Sigmoid colon (tissue), 4 donors: ENCODE results near the gene NADK.

ENCODE experiments used
- POLR2A ChIP-seq, 2 donors: fragments of 450-650 bp; IDR thresholded peaks; one replicate each; pipeline ENCODE4 v1.6.1; 2016; ENCODE audit warnings: antibody characterized with exemption in 2 of 2, mild to moderate bottlenecking in 2 of 2, moderate library complexity in 2 of 2
- POLR2AphosphoS5 ChIP-seq, 4 donors: sonication (generic); formaldehyde crosslinking; IDR thresholded peaks; one replicate each; pipeline ENCODE4 v1.6.1; 2017; ENCODE audit warnings: antibody characterized with exemption in 4 of 4
- TF ChIP-seq, protein P1 (sequence below), 4 experiments: fragments of 450-650 bp in 3 of 4; fragments of 200-600 bp in 1 of 4; IDR thresholded peaks; one replicate each; pipeline ENCODE4 v1.5.1; 2016 to 2019; ENCODE audit warnings: antibody characterized with exemption in 4 of 4, mild to moderate bottlenecking in 3 of 4, moderate library complexity in 2 of 4

DNA sequence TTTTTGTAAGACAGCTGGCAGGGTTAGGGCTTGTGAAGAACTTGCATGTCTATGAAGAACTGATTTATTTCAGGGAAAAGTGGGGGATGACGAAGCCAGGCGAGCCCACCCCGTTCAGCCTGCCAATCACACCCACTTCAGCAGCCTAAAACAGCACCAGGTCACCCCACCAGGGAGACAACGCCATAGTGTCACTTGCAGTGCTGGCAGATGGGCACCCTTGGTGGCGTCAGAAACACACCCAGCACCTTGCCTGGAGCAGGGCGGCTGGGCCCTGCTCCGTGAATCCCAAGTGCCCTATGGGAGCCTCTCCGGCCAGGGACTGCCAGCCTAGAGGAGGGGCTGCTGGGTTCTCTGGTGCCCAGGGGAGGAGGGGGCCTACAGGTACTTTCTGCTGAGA is 5.0 kb upstream of the NADK start:
- TF ChIP-seq, protein P1, sequence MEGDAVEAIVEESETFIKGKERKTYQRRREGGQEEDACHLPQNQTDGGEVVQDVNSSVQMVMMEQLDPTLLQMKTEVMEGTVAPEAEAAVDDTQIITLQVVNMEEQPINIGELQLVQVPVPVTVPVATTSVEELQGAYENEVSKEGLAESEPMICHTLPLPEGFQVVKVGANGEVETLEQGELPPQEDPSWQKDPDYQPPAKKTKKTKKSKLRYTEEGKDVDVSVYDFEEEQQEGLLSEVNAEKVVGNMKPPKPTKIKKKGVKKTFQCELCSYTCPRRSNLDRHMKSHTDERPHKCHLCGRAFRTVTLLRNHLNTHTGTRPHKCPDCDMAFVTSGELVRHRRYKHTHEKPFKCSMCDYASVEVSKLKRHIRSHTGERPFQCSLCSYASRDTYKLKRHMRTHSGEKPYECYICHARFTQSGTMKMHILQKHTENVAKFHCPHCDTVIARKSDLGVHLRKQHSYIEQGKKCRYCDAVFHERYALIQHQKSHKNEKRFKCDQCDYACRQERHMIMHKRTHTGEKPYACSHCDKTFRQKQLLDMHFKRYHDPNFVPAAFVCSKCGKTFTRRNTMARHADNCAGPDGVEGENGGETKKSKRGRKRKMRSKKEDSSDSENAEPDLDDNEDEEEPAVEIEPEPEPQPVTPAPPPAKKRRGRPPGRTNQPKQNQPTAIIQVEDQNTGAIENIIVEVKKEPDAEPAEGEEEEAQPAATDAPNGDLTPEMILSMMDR (IDR thresholded peaks at IDR 0.05), result no peak
- TF ChIP-seq POLR2AphosphoS5 (IDR thresholded peaks at IDR 0.05), result no peak
- no peak for TF ChIP-seq POLR2A (IDR thresholded peaks at IDR 0.05)
